Bladder microvascular endothelial cell (primary cell): Measurements from ENCODE around the gene ETAA1. TPM values are rescaled to one million over a fixed set of nuclear protein-coding genes. Genes with fewer than 3 reads are reported as not detected.

Source experiments
- total RNA-seq: library from RNA; depleted of rRNA; stranded (reverse); fragments of >200 nt; gene quantifications from 2 replicates; pipeline ENCODE4 v1.2.3, GENCODE V29; 2014

Gene ETAA1
- total RNA-seq: 10.4 and 20.5 TPM in 2 replicates

GRCh38 chr2:67397143-67397986 is at the start of gene ETAA1:
TSS of gene ETAA1 (plus strand) at chr2:67397333. CDS start at chr2:67397449, 116 bp downstream.

